ENCODE data around the gene ARL13B.

GRCh38 chr3:94089126-94089525 lies 109.2 kb downstream of the ARL13B start:
- TF ChIP-seq MTA1 (CRISPR knock-in tag; IDR thresholded peaks at IDR 0.05; ENCODE audit: borderline replicate concordance) (no peak), MXD4 (CRISPR knock-in tag; IDR thresholded peaks at IDR 0.05) (no peak), POLR2AphosphoS5 (IDR thresholded peaks at IDR 0.05; ENCODE audit: low read depth, low read length) (no peak), RFX5 (IDR thresholded peaks at IDR 0.05; ENCODE audit: low read depth, low read length) (no peak), ARNTL (CRISPR knock-in tag; IDR thresholded peaks at IDR 0.05) (no peak), IRF2 (CRISPR knock-in tag; IDR thresholded peaks at IDR 0.05) (no peak), SNRNP70 (IDR thresholded peaks at IDR 0.05; ENCODE audit: low read depth, low read length) (no peak), BRCA1 (CRISPR knock-in tag; IDR thresholded peaks at IDR 0.05) (no peak), CEBPB (IDR thresholded peaks at IDR 0.05; ENCODE audit: borderline replicate concordance, low read depth, low read length) (no peak), ZBTB38 (CRISPR knock-in tag; IDR thresholded peaks at IDR 0.05) (no peak), MZF1 (CRISPR knock-in tag; IDR thresholded peaks at IDR 0.05; ENCODE audit: borderline replicate concordance) (no peak), FOXC1 (CRISPR knock-in tag; IDR thresholded peaks at IDR 0.05; ENCODE audit: borderline replicate concordance) (no peak)
